Uterus (tissue), 2 donors: ENCODE measurements around the gene FBN2.

Source experiments
- CTCF ChIP-seq, 4 experiments: fragments of 200-600 bp in 2 of 4; fragments of 450-650 bp in 2 of 4; sonication (generic) in 2 of 4; IDR thresholded peaks; one replicate each; pipeline ENCODE4 v1.5.1; 2016 to 2019; ENCODE audit warnings: antibody characterized with exemption in 4 of 4, mild to moderate bottlenecking in 2 of 4, moderate library complexity in 1 of 4
- POLR2A ChIP-seq, 2 donors: fragments of 450-650 bp; IDR thresholded peaks; one replicate each; pipeline ENCODE4 v1.6.1; 2016; ENCODE audit warnings: antibody characterized with exemption in 2 of 2, mild to moderate bottlenecking in 1 of 2, moderate library complexity in 1 of 2

DNA sequence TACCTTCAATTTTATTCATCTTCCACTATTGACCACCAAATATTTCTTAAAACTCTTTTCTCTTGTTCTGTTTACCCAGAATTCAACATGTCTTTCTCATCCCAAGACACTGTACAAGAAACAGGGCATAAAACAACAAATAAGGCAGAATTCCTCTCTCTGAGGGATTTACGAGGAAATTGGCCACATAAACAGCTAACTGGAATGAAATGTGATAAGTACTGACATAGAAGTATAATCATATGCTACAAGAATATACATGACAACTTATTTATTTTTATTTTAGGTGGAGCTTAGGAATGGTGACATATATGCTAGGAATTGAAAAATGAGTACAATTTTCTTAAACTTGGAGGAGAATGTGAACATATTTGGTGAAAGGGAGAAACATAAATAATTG, 48.8 kb upstream of the FBN2 start:
- TF ChIP-seq CTCF (IDR thresholded peaks at IDR 0.05) (no peak), POLR2A (IDR thresholded peaks at IDR 0.05) (no peak)
